Measurements from ENCODE around the gene KLHL29.

The KLHL29 gene

GRCh38 chr2:23544589-23545295 lies 159.8 kb downstream of the KLHL29 start:
- Histone ChIP-seq H3K4me3 (ENCODE audit: low read length in 2 of 2) (no peak overlapping the region), H3K9ac (ENCODE audit: low read depth, low read length, poor library complexity) (no peak overlapping the region), H3K23ac (ENCODE audit: low read depth, low read length, poor library complexity) (no peak overlapping the region), H2AK5ac (ENCODE audit: low read depth, low read length) (peak overlapping the region; percentile 16), H3K9me3 (replicated peaks in 1 of 2; ENCODE audit: control insufficient read depth in 2 of 2, insufficient read depth in 1 of 2, low read depth in 1 of 2, low read length in 2 of 2) (no peaks in the 10 kb centered on the region), H2BK5ac (ENCODE audit: low read length) (no peak overlapping the region), H2AFZ (ENCODE audit: low read length) (no peak overlapping the region), H3K4ac (ENCODE audit: low read length) (no peak overlapping the region), H3K27me3 (ENCODE audit: control insufficient read depth in 3 of 3, insufficient read depth in 3 of 3, low read depth in 1 of 3, low read length in 3 of 3) (no peaks in the 10 kb centered on the region), H4K8ac (ENCODE audit: low read depth, low read length) (no peak overlapping the region), H3K79me1 (ENCODE audit: low read depth, low read length) (no peaks in the 10 kb centered on the region), H3K4me1 (ENCODE audit: control insufficient read depth in 2 of 2, insufficient read depth in 1 of 2, low read depth in 1 of 2, low read length in 2 of 2) (peaks cover 12 to 15% of the 10 kb centered on the region in 2 donors), H4K91ac (ENCODE audit: low read depth, low read length, poor library complexity) (no peak overlapping the region), H3K36me3 (replicated peaks in 1 of 2; ENCODE audit: control insufficient read depth in 2 of 2, insufficient read depth in 2 of 2, low read length in 2 of 2) (no peaks in the 10 kb centered on the region), H3K18ac (ENCODE audit: low read length) (peak overlapping the region; percentile 36), H3K4me2 (ENCODE audit: insufficient read depth, low read length, poor library complexity, severe bottlenecking) (no peak overlapping the region), H2BK120ac (ENCODE audit: low read depth, low read length) (no peak overlapping the region), H2BK15ac (ENCODE audit: low read length) (no peak overlapping the region), H2BK12ac (ENCODE audit: low read length) (no peak overlapping the region), H3K14ac (ENCODE audit: low read length) (no peak overlapping the region), H3K27ac (replicated peaks; ENCODE audit: low read length) (no peak overlapping the region)
- no CpG with 5 or more reads among the region's 10 CpGs for WGBS, 2 donors (ENCODE audit: extremely low coverage in 2 of 2, insufficient read length in 2 of 2, insufficient replicate concordance in 1 of 2)
- no peak for DNase-seq (ENCODE audit: low spot score)

- Histone ChIP-seq H3K4me1 (ENCODE audit: control insufficient read depth in 2 of 2, insufficient read depth in 1 of 2, low read depth in 1 of 2, low read length in 2 of 2) (peaks cover 12 to 22% of the 10 kb centered on the region in 2 donors), H2BK120ac (ENCODE audit: low read depth, low read length) (no peak overlapping the region)
Observed at GRCh38 chr2:23545396-23545795, 160.4 kb downstream of the KLHL29 start.

GRCh38 chr2:23545811-23546210 lies 160.8 kb downstream of the KLHL29 start:
- no peak overlapping the region for H2BK15ac ChIP-seq (ENCODE audit: low read length)
- no peak overlapping the region for H3K4me3 ChIP-seq (ENCODE audit: low read length in 2 of 2)
- peaks cover 12 to 26% of the 10 kb centered on the region in 2 donors for H3K4me1 ChIP-seq (ENCODE audit: control insufficient read depth in 2 of 2, insufficient read depth in 1 of 2, low read depth in 1 of 2, low read length in 2 of 2)
- H4K91ac ChIP-seq (ENCODE audit: low read depth, low read length, poor library complexity), result no peak overlapping the region
- H4K8ac ChIP-seq (ENCODE audit: low read depth, low read length), result no peak overlapping the region
- peak overlapping the region; percentile 69 for H3K18ac ChIP-seq (ENCODE audit: low read length)
- no peak overlapping the region for H2BK12ac ChIP-seq (ENCODE audit: low read length)
- H3K79me1 ChIP-seq (ENCODE audit: low read depth, low read length), result no peaks in the 10 kb centered on the region
- no peak overlapping the region for H3K23ac ChIP-seq (ENCODE audit: low read depth, low read length, poor library complexity)
- no peak overlapping the region for H3K4me2 ChIP-seq (ENCODE audit: insufficient read depth, low read length, poor library complexity, severe bottlenecking)
- H3K27me3 ChIP-seq (ENCODE audit: control insufficient read depth in 3 of 3, insufficient read depth in 3 of 3, low read depth in 1 of 3, low read length in 3 of 3), result no peaks in the 10 kb centered on the region
- no peak overlapping the region for H3K14ac ChIP-seq (ENCODE audit: low read length)
- no peak overlapping the region for H2BK120ac ChIP-seq (ENCODE audit: low read depth, low read length)
- WGBS, 2 donors (ENCODE audit: extremely low coverage in 2 of 2, insufficient read length in 2 of 2, insufficient replicate concordance in 1 of 2), result no CpG with 5 or more reads among the region's 3 CpGs
- H2BK5ac ChIP-seq (ENCODE audit: low read length), result no peak overlapping the region
- no peak overlapping the region for H3K4ac ChIP-seq (ENCODE audit: low read length)
- no peaks in the 10 kb centered on the region for H3K9me3 ChIP-seq (replicated peaks in 1 of 2; ENCODE audit: control insufficient read depth in 2 of 2, insufficient read depth in 1 of 2, low read depth in 1 of 2, low read length in 2 of 2)
- H3K36me3 ChIP-seq (replicated peaks in 1 of 2; ENCODE audit: control insufficient read depth in 2 of 2, insufficient read depth in 2 of 2, low read length in 2 of 2), result no peaks in the 10 kb centered on the region
- H2AFZ ChIP-seq (ENCODE audit: low read length), result no peak overlapping the region
- DNase-seq (ENCODE audit: low spot score), result no peak
- H3K27ac ChIP-seq (replicated peaks; ENCODE audit: low read length), result no peak overlapping the region
- H2AK5ac ChIP-seq (ENCODE audit: low read depth, low read length), result no peak overlapping the region
- H3K9ac ChIP-seq (ENCODE audit: low read depth, low read length, poor library complexity), result no peak overlapping the region

More at GRCh38 chr2:23545396-23545795, 160.4 kb downstream of the KLHL29 start:
- H3K4ac ChIP-seq (ENCODE audit: low read length), result no peak overlapping the region
- H3K36me3 ChIP-seq (replicated peaks in 1 of 2; ENCODE audit: control insufficient read depth in 2 of 2, insufficient read depth in 2 of 2, low read length in 2 of 2), result no peaks in the 10 kb centered on the region
- no peak overlapping the region for H4K91ac ChIP-seq (ENCODE audit: low read depth, low read length, poor library complexity)
- no peak overlapping the region for H3K9ac ChIP-seq (ENCODE audit: low read depth, low read length, poor library complexity)
- no peak overlapping the region for H3K27ac ChIP-seq (replicated peaks; ENCODE audit: low read length)
- no peak overlapping the region for H3K23ac ChIP-seq (ENCODE audit: low read depth, low read length, poor library complexity)
- H3K4me2 ChIP-seq (ENCODE audit: insufficient read depth, low read length, poor library complexity, severe bottlenecking), result no peak overlapping the region
- H2AK5ac ChIP-seq (ENCODE audit: low read depth, low read length), result peak overlapping the region; percentile 16
- H3K14ac ChIP-seq (ENCODE audit: low read length), result peak overlapping the region; percentile 72
- H3K9me3 ChIP-seq (replicated peaks in 1 of 2; ENCODE audit: control insufficient read depth in 2 of 2, insufficient read depth in 1 of 2, low read depth in 1 of 2, low read length in 2 of 2), result no peaks in the 10 kb centered on the region
- no peaks in the 10 kb centered on the region for H3K79me1 ChIP-seq (ENCODE audit: low read depth, low read length)
- no peak overlapping the region for H3K4me3 ChIP-seq (ENCODE audit: low read length in 2 of 2)
- H3K27me3 ChIP-seq (ENCODE audit: control insufficient read depth in 3 of 3, insufficient read depth in 3 of 3, low read depth in 1 of 3, low read length in 3 of 3), result no peaks in the 10 kb centered on the region
- no peak overlapping the region for H2AFZ ChIP-seq (ENCODE audit: low read length)
- no peak overlapping the region for H2BK15ac ChIP-seq (ENCODE audit: low read length)
- no peak overlapping the region for H2BK12ac ChIP-seq (ENCODE audit: low read length)
- DNase-seq (ENCODE audit: low spot score), result no peak
- no peak overlapping the region for H2BK5ac ChIP-seq (ENCODE audit: low read length)
- WGBS, 2 donors (ENCODE audit: extremely low coverage in 2 of 2, insufficient read length in 2 of 2, insufficient replicate concordance in 1 of 2), result no CpG with 5 or more reads among the region's 11 CpGs
- H3K18ac ChIP-seq (ENCODE audit: low read length), result peak overlapping the region; percentile 36
- H4K8ac ChIP-seq (ENCODE audit: low read depth, low read length), result no peak overlapping the region

GRCh38 chr2:23546913-23547312 lies 161.9 kb downstream of the KLHL29 start:
- H2BK5ac ChIP-seq (ENCODE audit: low read length), result no peak overlapping the region
- H3K36me3 ChIP-seq (replicated peaks in 1 of 2; ENCODE audit: control insufficient read depth in 2 of 2, insufficient read depth in 2 of 2, low read length in 2 of 2), result no peaks in the 10 kb centered on the region
- no peak overlapping the region for H3K18ac ChIP-seq (ENCODE audit: low read length)
- no peak overlapping the region for H3K9ac ChIP-seq (ENCODE audit: low read depth, low read length, poor library complexity)
- H3K4ac ChIP-seq (ENCODE audit: low read length), result no peak overlapping the region
- H3K4me1 ChIP-seq (ENCODE audit: control insufficient read depth in 2 of 2, insufficient read depth in 1 of 2, low read depth in 1 of 2, low read length in 2 of 2), result peaks cover 5 to 26% of the 10 kb centered on the region in 2 donors
- H3K79me1 ChIP-seq (ENCODE audit: low read depth, low read length), result no peaks in the 10 kb centered on the region
- no peak overlapping the region for H4K8ac ChIP-seq (ENCODE audit: low read depth, low read length)
- H2BK120ac ChIP-seq (ENCODE audit: low read depth, low read length), result no peak overlapping the region
- no peak overlapping the region for H3K27ac ChIP-seq (replicated peaks; ENCODE audit: low read length)
- no peak overlapping the region for H3K4me2 ChIP-seq (ENCODE audit: insufficient read depth, low read length, poor library complexity, severe bottlenecking)
- no peak overlapping the region for H2AFZ ChIP-seq (ENCODE audit: low read length)
- no peaks in the 10 kb centered on the region for H3K9me3 ChIP-seq (replicated peaks in 1 of 2; ENCODE audit: control insufficient read depth in 2 of 2, insufficient read depth in 1 of 2, low read depth in 1 of 2, low read length in 2 of 2)
- no peak overlapping the region for H3K23ac ChIP-seq (ENCODE audit: low read depth, low read length, poor library complexity)
- no peak overlapping the region for H3K4me3 ChIP-seq (ENCODE audit: low read length in 2 of 2)
- H3K27me3 ChIP-seq (ENCODE audit: control insufficient read depth in 3 of 3, insufficient read depth in 3 of 3, low read depth in 1 of 3, low read length in 3 of 3), result no peaks in the 10 kb centered on the region
- H2AK5ac ChIP-seq (ENCODE audit: low read depth, low read length), result no peak overlapping the region
- WGBS, 2 donors (ENCODE audit: extremely low coverage in 2 of 2, insufficient read length in 2 of 2, insufficient replicate concordance in 1 of 2), result no CpG with 5 or more reads among the region's 13 CpGs
- H2BK15ac ChIP-seq (ENCODE audit: low read length), result no peak overlapping the region
- no peak overlapping the region for H2BK12ac ChIP-seq (ENCODE audit: low read length)
- no peak overlapping the region for H3K14ac ChIP-seq (ENCODE audit: low read length)
- no peak overlapping the region for H4K91ac ChIP-seq (ENCODE audit: low read depth, low read length, poor library complexity)
- DNase-seq (ENCODE audit: low spot score), result no peak
